ENCODE data around the gene DCAF8L1.

Gene DCAF8L1

DNA sequence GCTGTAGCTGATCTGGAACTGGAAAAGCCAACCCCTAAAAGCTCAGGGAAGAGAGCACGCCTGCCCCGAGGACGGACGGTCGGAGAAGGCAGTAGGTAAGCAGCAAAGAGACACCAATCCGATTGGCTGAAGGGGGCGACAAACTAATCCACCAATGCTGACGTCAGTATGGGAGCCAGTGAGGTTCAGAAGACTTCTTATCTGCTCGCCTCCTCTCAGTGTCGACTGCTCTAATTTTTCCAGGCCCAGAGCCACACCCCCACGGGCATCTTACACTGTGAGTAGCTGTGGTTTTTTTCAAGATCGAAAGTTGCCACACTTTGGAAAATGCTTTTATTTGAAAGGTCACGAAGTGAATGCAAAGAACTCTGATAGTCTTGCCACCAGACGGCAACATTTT, at the start of gene DCAF8L1:
Gene DCAF8L1, minus strand, starts transcription at position 101 of the 400 bp plus-strand sequence. CDS start 115 bp downstream, outside the sequence.
- TF ChIP-seq, protein P1, sequence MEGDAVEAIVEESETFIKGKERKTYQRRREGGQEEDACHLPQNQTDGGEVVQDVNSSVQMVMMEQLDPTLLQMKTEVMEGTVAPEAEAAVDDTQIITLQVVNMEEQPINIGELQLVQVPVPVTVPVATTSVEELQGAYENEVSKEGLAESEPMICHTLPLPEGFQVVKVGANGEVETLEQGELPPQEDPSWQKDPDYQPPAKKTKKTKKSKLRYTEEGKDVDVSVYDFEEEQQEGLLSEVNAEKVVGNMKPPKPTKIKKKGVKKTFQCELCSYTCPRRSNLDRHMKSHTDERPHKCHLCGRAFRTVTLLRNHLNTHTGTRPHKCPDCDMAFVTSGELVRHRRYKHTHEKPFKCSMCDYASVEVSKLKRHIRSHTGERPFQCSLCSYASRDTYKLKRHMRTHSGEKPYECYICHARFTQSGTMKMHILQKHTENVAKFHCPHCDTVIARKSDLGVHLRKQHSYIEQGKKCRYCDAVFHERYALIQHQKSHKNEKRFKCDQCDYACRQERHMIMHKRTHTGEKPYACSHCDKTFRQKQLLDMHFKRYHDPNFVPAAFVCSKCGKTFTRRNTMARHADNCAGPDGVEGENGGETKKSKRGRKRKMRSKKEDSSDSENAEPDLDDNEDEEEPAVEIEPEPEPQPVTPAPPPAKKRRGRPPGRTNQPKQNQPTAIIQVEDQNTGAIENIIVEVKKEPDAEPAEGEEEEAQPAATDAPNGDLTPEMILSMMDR (IDR thresholded peaks at IDR 0.05; ENCODE audit: borderline replicate concordance, control extremely low read depth, extremely low read depth, insufficient read depth, missing control alignments): no peak
- in situ Hi-C loops (cut with MboI; ENCODE audit: low sequenced_read_pairs, unreplicated experiment): no loop called here
- no peak for DNase-seq (ENCODE audit: low spot score)

DNA sequence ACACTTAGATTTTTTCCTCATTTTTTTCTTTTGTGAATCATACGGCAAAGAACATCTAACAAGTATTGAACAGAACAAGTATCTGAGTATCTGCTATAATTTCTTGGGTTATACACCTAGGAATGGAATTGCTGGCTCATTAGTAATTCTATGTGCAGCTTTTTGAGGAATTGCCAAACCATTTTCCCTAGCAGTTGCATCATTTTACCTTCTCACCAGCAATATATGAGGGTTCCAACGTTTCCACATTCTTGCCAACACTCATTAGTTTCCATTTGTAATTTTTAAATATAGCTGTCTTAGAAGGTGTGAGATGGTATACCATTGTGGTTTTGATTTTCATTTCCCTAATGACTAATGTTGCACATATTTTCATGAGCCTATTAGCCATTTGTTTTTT, 41.1 kb upstream of the DCAF8L1 start:
- in situ Hi-C loops (cut with MboI; ENCODE audit: low sequenced_read_pairs, unreplicated experiment): no loop called here
- DNase-seq (ENCODE audit: low spot score): no peak
- TF ChIP-seq, protein P1 (IDR thresholded peaks at IDR 0.05; ENCODE audit: borderline replicate concordance, control extremely low read depth, extremely low read depth, insufficient read depth, missing control alignments): no peak

DNA sequence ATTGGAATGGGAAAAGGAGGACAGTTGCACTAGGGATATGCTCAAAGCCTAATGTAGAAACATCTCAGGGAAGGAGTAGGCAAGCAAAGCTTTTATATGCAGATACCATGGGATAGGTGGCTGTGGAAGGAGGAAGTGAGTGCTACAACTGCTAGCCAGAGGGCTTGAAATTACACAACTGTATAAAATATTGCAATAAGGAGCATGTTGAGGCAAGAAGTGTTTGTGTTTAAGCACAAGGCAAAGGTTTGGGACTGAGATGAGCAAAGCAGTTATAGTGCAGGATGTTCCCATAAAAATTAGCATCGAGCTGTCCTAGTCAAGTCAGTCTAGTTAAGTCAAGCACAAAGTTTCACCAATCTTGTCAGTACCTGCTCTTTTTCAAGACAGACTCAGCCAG, 35.6 kb upstream of the DCAF8L1 start:
- in situ Hi-C loops (cut with MboI; ENCODE audit: low sequenced_read_pairs, unreplicated experiment): no loop called here
- TF ChIP-seq, protein P1 (IDR thresholded peaks at IDR 0.05; ENCODE audit: borderline replicate concordance, control extremely low read depth, extremely low read depth, insufficient read depth, missing control alignments): no peak
- DNase-seq (ENCODE audit: low spot score): no peak

DNA sequence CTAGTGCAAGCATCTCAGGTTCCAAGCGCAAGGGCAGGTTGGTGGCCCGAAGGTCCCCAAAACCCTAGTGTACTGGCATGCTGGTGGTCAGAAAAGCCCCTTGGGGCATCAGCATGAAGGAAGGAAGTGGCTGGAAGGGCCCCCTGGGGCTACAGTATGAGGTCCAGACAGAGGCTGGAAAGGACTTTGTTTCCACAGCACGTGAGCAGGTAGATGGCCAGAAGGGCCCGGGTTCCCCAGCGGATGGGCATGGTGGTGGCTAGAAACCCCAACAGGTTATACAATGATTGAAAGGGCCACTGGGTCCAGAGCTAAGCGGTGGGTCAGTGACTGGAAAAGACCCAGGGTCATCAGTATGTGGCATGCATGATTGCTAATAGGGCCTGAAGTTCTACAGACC, 34.7 kb upstream of the DCAF8L1 start:
- no peak for DNase-seq (ENCODE audit: low spot score)
- in situ Hi-C loops (cut with MboI; ENCODE audit: low sequenced_read_pairs, unreplicated experiment): no loop called here
- TF ChIP-seq, protein P1 (IDR thresholded peaks at IDR 0.05; ENCODE audit: borderline replicate concordance, control extremely low read depth, extremely low read depth, insufficient read depth, missing control alignments): no peak

DNA sequence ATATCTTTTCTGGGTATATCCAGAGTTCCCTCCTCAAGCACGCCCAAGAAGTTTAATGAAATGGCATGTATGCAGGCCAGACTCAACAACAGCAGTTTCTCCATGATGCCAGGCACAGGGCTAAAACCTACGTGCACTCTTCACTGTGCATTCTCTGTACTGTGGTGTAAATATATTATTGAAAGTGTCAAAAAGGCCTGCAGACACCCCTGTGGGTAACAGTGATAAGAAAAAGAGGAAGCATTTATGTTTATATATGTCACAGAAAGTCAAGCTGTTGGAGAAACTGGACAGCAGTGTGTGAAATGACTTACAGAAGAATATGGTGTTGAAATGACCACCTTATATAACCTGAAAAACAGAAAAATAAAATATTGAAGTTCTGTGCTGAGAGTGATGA, 29.6 kb upstream of the DCAF8L1 start:
- TF ChIP-seq, protein P1 (IDR thresholded peaks at IDR 0.05; ENCODE audit: borderline replicate concordance, control extremely low read depth, extremely low read depth, insufficient read depth, missing control alignments): no peak
- DNase-seq (ENCODE audit: low spot score): no peak
- in situ Hi-C loops (cut with MboI; ENCODE audit: low sequenced_read_pairs, unreplicated experiment): no loop called here

DNA sequence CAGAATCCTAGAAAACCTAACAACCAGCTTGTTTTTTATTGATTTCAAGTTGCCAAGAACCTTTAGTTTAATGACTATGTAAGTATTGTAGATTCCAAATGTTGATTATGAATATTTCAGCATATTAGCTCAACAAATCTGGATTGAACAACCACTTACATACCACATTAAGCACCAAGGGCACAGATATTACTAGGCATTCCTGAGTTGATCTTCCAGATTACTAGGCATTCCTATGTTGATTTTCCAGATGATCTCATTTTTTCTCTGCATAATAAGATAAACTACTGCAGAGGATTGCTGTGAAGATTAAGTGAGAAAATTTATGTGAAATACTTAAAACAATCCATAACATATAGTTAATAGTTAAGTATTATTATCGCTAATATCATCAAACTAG, 17.4 kb upstream of the DCAF8L1 start:
- TF ChIP-seq, protein P1 (IDR thresholded peaks at IDR 0.05; ENCODE audit: borderline replicate concordance, control extremely low read depth, extremely low read depth, insufficient read depth, missing control alignments): no peak
- in situ Hi-C loops (cut with MboI; ENCODE audit: low sequenced_read_pairs, unreplicated experiment): no loop called here

DNA sequence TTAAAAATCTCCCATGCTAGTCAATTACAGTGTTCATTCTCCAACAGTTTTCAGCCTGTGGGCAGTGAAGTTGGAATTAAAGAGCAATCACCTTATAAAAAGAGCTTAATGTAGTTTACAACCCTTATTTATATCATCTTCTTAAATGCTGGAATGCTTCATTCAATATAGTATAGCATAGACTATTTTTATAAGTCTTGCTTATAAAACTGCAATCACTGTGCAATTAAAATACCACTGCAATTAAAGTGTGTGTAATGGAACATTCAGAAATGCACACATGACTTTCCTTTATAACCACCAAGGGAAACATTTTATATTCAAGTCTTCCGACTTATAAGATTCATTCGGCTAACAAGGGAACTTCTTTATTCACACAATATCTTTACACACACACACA, 16.4 kb upstream of the DCAF8L1 start:
- TF ChIP-seq, protein P1 (IDR thresholded peaks at IDR 0.05; ENCODE audit: borderline replicate concordance, control extremely low read depth, extremely low read depth, insufficient read depth, missing control alignments): no peak
- in situ Hi-C loops (cut with MboI; ENCODE audit: low sequenced_read_pairs, unreplicated experiment): no loop called here
- no peak for DNase-seq (ENCODE audit: low spot score)

More for the DNA sequence above, 17.4 kb upstream of the DCAF8L1 start:
- no peak for DNase-seq (ENCODE audit: low spot score)
